ENCODE results near the gene B3GNT3. TPM values are rescaled to one million over a fixed set of nuclear protein-coding genes. Genes with fewer than 3 reads are reported as not detected.

Gene B3GNT3
- total RNA-seq, 2 experiments from 2014 or later: 0.35 to 0.81 TPM

Other genes with a start within 250 kb of the B3GNT3 start
- gene COLGALT1, start 239.5 kb upstream of the B3GNT3 start, total RNA-seq: 10 to 100 TPM; 55.4 to 62.0 TPM
- gene UNC13A, start 106.8 kb upstream of the B3GNT3 start, total RNA-seq: under 1 TPM; 0.02 to 0.04 TPM
- gene MAP1S, start 75.7 kb upstream of the B3GNT3 start, total RNA-seq: 10 to 100 TPM; 75.3 to 75.7 TPM
- 10 to 100 TPM; 76.3 to 84.1 TPM for gene FCHO1, start 43.7 kb upstream of the B3GNT3 start, total RNA-seq
- gene INSL3, start 26.4 kb downstream of the B3GNT3 start, total RNA-seq: 1 to 10 TPM; 6.8 to 7.4 TPM
- 100 to 1,000 TPM; 172 to 176 TPM for gene JAK3, start 52.8 kb downstream of the B3GNT3 start, total RNA-seq
- 1,000 to 10,000 TPM; 2,216 to 2,434 TPM for gene RPL18A, start 64.8 kb downstream of the B3GNT3 start, total RNA-seq
- gene SLC5A5, start 76.8 kb downstream of the B3GNT3 start, total RNA-seq: 1 to 10 TPM; 1.7 to 2.2 TPM
- 10 to 100 TPM; 59.2 to 64.7 TPM for gene CCDC124, start 137.9 kb downstream of the B3GNT3 start, total RNA-seq
- gene KCNN1, start 172.0 kb downstream of the B3GNT3 start, total RNA-seq: not detected
- gene ARRDC2, start 213.0 kb downstream of the B3GNT3 start, total RNA-seq: 10 to 100 TPM; 40.1 to 51.1 TPM

Measured in activated CD4-positive, alpha-beta T cell treated with anti-CD3 and anti-CD28 coated beads, Interleukin-2, amount 10 ng/mL, durations not matched to agents 7 days and 5 days (primary cell).